Kidney (tissue), 14 donors: ENCODE results near the gene S100A3. TPM values are rescaled to one million over a fixed set of nuclear protein-coding genes. Genes with fewer than 3 reads are reported as not detected.
A peak's percentile ranks its signal among the peaks of the same experiment; 100 is the strongest.

Experiments
- DNase-seq, 5 donors: peaks; one replicate each; pipeline ENCODE4 v3.0.0-alpha.2; 2013 to 2020
- FAIRE-seq: peaks from 2 replicates; lab custom pipeline; 2012; peaks lifted over from hg19 to GRCh38; lab: Jason Lieb, UNC
- H3K27ac ChIP-seq, 2 donors: one replicate each; pipeline ENCODE4 v1.7.0; 2013; ENCODE audit warnings: low read depth in 2 of 2, low read length in 2 of 2, inconsistent platforms in 1 of 2
- H3K27me3 ChIP-seq: one replicate; pipeline ENCODE4 v1.7.1; 2013; ENCODE audit warnings: low read length, inconsistent platforms; ENCODE audit not compliant: control insufficient read depth, insufficient read depth
- H3K36me3 ChIP-seq, 3 donors: one replicate each; pipeline versions ENCODE4 v1.7.0 to v1.7.1; 2013; ENCODE audit warnings: low read length in 3 of 3, control low read depth in 1 of 3, inconsistent platforms in 1 of 3; ENCODE audit not compliant: insufficient read depth in 3 of 3, control insufficient read depth in 2 of 3
- H3K4me1 ChIP-seq, 3 donors: one replicate each; pipeline versions ENCODE4 v1.7.0 to v1.7.1; 2013; ENCODE audit warnings: low read length in 3 of 3, inconsistent platforms in 1 of 3, low read depth in 1 of 3; ENCODE audit not compliant: control insufficient read depth in 2 of 3, insufficient read depth in 2 of 3
- H3K4me3 ChIP-seq, 3 donors: one replicate each; pipeline versions ENCODE4 v1.7.0 to v1.8.1; 2013; ENCODE audit warnings: low read length in 3 of 3, control low read depth in 1 of 3, inconsistent platforms in 1 of 3
- H3K9ac ChIP-seq, 3 donors: one replicate each; pipeline versions ENCODE4 v1.7.0 to v1.7.1; 2013; ENCODE audit warnings: low read length in 3 of 3, control low read depth in 1 of 3, inconsistent platforms in 1 of 3
- H3K9me3 ChIP-seq, 3 donors: one replicate each; pipeline versions ENCODE4 v1.7.0 to v1.7.1; 2013; ENCODE audit warnings: low read length in 3 of 3, control low read depth in 1 of 3, inconsistent platforms in 1 of 3; ENCODE audit not compliant: control insufficient read depth in 2 of 3, insufficient read depth in 1 of 3
- intact Hi-C: fragments of 100-400 bp; cut with DNase I; formaldehyde crosslinking; loops from one replicate; pipeline ENCODE4 v1.11.1; 2022
- polyA plus RNA-seq: library from polyadenylated mRNA; stranded (reverse); fragments of 350-450 nt; fragmentation: Illumina TruSeq; extraction: RNeasy Lipid Tissue Mini Kit (QIAGEN cat#74804); gene quantifications from one replicate; pipeline ENCODE4 v1.2.3, GENCODE V29; 2014; ENCODE audit warnings: low read depth, low replicate concordance; ENCODE audit not compliant: insufficient read depth
- total RNA-seq: library from RNA; stranded (reverse); fragmentation: NEBNext Ultra II Directional; extraction: Animal tissue kit (Norgen Biotek cat#: 25700); gene quantifications from one replicate; pipeline ENCODE4 v1.2.1, GENCODE V29; 2021
- TF ChIP-seq, protein P1 (sequence below): IDR thresholded peaks from 3 replicates; pipeline ENCODE4 v1.5.1; 2012; ENCODE audit warnings: mild to moderate bottlenecking, moderate library complexity, borderline replicate concordance; ENCODE audit not compliant: insufficient read depth; ENCODE audit errors: extremely low read depth
- donor health status: control.
- donor health status: control.
- donor health status: control.
- donor health status: control.
- donor health status: control.
- donor health status: DM: yes; HTN: yes; CAD: no.
- donor health status: Normal renal cell carcinoma (clear cell type).

S100A3 gene
- total and polyA plus RNA-seq, 2 donors from 2014 or later = 2.5 to 8.4 TPM

DNA sequence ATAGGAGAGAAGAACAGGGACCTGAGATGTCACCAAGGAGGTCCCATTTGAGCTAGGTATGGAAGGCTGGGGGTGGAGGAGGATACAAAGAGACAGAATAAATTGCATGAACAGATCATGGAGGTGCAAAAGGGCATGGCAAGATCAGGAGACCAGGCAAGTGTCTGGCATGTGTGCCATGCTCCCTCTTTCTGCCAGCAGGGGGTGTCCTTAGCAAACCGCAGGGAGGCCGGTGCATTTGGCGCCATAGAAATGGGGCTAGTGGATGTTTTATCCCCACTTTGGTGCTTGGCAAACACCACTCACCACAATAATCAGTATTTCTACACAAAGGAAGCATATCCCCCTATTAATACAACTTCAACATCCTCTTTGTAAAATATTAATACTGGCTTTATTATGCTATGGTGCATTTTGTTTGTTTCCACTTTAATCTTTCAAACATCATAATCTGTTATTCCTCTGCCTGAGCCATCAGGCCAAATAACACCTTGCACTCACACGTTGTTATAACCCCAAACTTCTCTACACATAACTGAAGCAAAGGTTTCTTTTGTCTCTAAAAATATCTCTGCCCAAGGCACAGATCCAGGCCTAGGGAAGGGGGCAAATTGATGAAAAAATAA lies 39.2 kb downstream of the S100A3 start:
- intact Hi-C loops = loop anchor here (5.0 kb wide), 1 partner anchor 57 kb away; the partner anchor contains the start of gene S100A2
- TF ChIP-seq, protein P1, sequence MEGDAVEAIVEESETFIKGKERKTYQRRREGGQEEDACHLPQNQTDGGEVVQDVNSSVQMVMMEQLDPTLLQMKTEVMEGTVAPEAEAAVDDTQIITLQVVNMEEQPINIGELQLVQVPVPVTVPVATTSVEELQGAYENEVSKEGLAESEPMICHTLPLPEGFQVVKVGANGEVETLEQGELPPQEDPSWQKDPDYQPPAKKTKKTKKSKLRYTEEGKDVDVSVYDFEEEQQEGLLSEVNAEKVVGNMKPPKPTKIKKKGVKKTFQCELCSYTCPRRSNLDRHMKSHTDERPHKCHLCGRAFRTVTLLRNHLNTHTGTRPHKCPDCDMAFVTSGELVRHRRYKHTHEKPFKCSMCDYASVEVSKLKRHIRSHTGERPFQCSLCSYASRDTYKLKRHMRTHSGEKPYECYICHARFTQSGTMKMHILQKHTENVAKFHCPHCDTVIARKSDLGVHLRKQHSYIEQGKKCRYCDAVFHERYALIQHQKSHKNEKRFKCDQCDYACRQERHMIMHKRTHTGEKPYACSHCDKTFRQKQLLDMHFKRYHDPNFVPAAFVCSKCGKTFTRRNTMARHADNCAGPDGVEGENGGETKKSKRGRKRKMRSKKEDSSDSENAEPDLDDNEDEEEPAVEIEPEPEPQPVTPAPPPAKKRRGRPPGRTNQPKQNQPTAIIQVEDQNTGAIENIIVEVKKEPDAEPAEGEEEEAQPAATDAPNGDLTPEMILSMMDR = peak; percentile 40
- FAIRE-seq = no peak

DNA sequence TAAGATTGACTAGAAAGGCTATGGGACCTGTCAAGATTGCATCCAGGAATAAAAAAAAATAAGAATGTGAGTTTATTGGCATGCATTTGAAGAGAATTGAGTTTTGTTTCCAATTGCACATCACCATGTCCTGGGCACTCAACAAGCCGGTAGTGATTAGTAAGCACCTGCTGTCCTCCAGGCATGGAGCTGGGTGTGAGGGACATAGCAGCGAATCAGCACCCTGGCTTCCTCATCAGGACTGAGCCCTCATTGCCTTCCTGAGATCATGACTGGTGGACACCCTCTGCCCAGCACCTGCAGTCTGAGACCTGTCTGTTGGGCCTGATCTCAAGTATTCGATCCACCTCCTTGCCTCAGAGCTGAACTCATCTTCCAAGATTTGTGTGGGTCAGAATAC lies 40.0 kb downstream of the S100A3 start:
- Histone ChIP-seq H3K4me3 (no peak overlapping the region), H3K27me3 (no peaks in the 10 kb centered on the region), H3K4me1 (peaks cover 0 to 4% (median 0%) of the 10 kb centered on the region in 3 donors), H3K36me3 (no peaks in the 10 kb centered on the region), H3K9ac (no peak overlapping the region), H3K9me3 (no peaks in the 10 kb centered on the region), H3K27ac (no peak overlapping the region)
- DNase-seq = no peak
- intact Hi-C loops = no loop called here
- no peak for FAIRE-seq
- TF ChIP-seq, protein P1 = no peak

More for the DNA sequence above, 39.2 kb downstream of the S100A3 start:
- no peak for DNase-seq
- H3K36me3 ChIP-seq = no peaks in the 10 kb centered on the region
- H3K4me1 ChIP-seq = peaks cover 0 to 4% (median 0%) of the 10 kb centered on the region in 3 donors
- H3K4me3 ChIP-seq = no peak overlapping the region
- H3K27me3 ChIP-seq = no peaks in the 10 kb centered on the region
- H3K27ac ChIP-seq = no peak overlapping the region
- no peaks in the 10 kb centered on the region for H3K9me3 ChIP-seq
- no peak overlapping the region for H3K9ac ChIP-seq

DNA sequence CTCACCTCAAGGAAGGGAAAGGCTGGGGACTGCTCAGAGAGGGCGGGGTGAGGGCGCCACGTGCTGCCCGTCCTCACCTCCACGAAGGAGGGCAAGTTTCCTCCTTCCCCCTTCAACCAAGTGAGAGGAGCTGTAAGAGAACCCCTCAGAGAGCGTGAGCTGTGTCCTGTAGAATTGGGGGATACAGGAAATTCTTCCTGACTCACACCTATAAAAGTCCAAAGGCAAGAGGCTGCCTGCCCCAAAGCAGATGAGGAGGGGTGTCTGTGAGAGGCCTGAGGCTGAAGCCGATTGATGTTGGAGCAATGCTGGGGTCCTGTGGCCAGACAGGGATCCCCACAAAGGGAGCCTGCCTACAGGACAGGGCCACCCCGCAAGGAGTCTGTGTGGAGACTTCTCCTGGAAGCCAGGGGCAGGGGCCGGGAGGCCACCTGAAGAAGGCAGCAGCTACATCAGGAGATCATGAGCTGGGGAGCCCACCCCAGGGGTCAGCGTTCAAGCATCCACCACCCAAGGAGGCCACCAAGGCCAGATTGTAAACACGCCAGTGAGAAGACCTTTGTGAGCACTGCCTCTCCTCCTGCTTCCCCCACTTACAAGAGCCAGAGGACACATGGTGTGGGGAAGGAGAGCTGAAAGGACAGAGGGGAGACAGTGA lies 41.0 kb downstream of the S100A3 start:
- no peaks in the 10 kb centered on the region for H3K9me3 ChIP-seq
- TF ChIP-seq, protein P1 = no peak
- no peaks in the 10 kb centered on the region for H3K27me3 ChIP-seq
- DNase-seq (no peak), FAIRE-seq (no peak)
- intact Hi-C loops = no loop called here
- H3K4me3 ChIP-seq = no peak overlapping the region
- no peak overlapping the region for H3K9ac ChIP-seq
- H3K27ac ChIP-seq = no peak overlapping the region
- H3K4me1 ChIP-seq = peaks cover 0 to 4% (median 0%) of the 10 kb centered on the region in 3 donors
- H3K36me3 ChIP-seq = no peaks in the 10 kb centered on the region
